Gastroesophageal sphincter (tissue), 4 donors: Measurements from ENCODE around the gene TRAPPC2L. TPM values are rescaled to one million over a fixed set of nuclear protein-coding genes. Genes with fewer than 3 reads are reported as not detected.

Experiments
- ATAC-seq: fragments of 150-250 bp; one replicate; pipeline ENCODE4 v1.9.1; 2016; ENCODE audit warnings: mild to moderate bottlenecking, moderate library complexity
- H3K27ac ChIP-seq, 4 donors: fragments of 200-600 bp; sonication (generic) in 3 of 4; 1 replicate in 3 of 4; 2 replicates in 1 of 4; pipeline ENCODE4 v1.5.1; 2016 to 2019
- H3K27me3 ChIP-seq: fragments of 200-600 bp; sonication (generic); one replicate; pipeline ENCODE4 v1.5.1; 2019
- H3K36me3 ChIP-seq, 2 donors: fragments of 200-600 bp; sonication (generic); one replicate each; pipeline ENCODE4 v1.5.1; 2019; ENCODE audit warnings: control low read depth in 1 of 2
- H3K4me1 ChIP-seq, 3 donors: fragments of 200-600 bp; sonication (generic); 1 replicate in 2 of 3; 2 replicates in 1 of 3; pipeline ENCODE4 v1.5.1; 2016 to 2019; ENCODE audit warnings: control low read depth in 2 of 3
- H3K4me3 ChIP-seq, 2 donors: fragments of 200-600 bp; sonication (generic); one replicate each; pipeline ENCODE4 v1.5.1; 2019; ENCODE audit warnings: mild to moderate bottlenecking in 1 of 2, moderate library complexity in 1 of 2
- H3K9me3 ChIP-seq, 3 donors: fragments of 200-600 bp; sonication (generic); one replicate each; pipeline ENCODE4 v1.5.1; 2017 to 2019; ENCODE audit warnings: control low read depth in 2 of 3
- EP300 ChIP-seq: sonication (generic); formaldehyde crosslinking; IDR thresholded peaks from one replicate; pipeline ENCODE4 v1.6.1; 2017; ENCODE audit warnings: antibody characterized with exemption, mild to moderate bottlenecking
- POLR2A ChIP-seq, 2 donors: fragments of 450-650 bp; IDR thresholded peaks; one replicate each; pipeline ENCODE4 v1.6.1; 2017; ENCODE audit warnings: antibody characterized with exemption in 2 of 2, mild to moderate bottlenecking in 2 of 2, moderate library complexity in 1 of 2
- POLR2AphosphoS5 ChIP-seq: sonication (generic); formaldehyde crosslinking; IDR thresholded peaks from one replicate; pipeline ENCODE4 v1.6.1; 2017; ENCODE audit warnings: antibody characterized with exemption
- WGBS, 2 donors: methylation state at CpG; one replicate each; pipeline ENCODE4 v1.1.5; 2018; ENCODE audit warnings: low coverage in 1 of 2; 5-methylcytosine and 5-hydroxymethylcytosine counted together
- total RNA-seq, 4 donors: library from RNA; depleted of rRNA; stranded (reverse); fragments of >200 nt; gene quantifications; one replicate each; pipeline ENCODE4 v1.1.0, GENCODE V29; 2016
- TF ChIP-seq, protein P1 (sequence below), 4 experiments: fragments of 200-600 bp in 2 of 4; fragments of 450-650 bp in 2 of 4; sonication (generic) in 1 of 4; IDR thresholded peaks; one replicate each; pipeline ENCODE4 v1.5.1; 2017 to 2019; ENCODE audit warnings: antibody characterized with exemption in 4 of 4, mild to moderate bottlenecking in 2 of 4, moderate library complexity in 2 of 4

Gene TRAPPC2L
- total RNA-seq, 4 donors from 2014 or later, result 18.7 to 40.0 (median 21.5) TPM

DNA sequence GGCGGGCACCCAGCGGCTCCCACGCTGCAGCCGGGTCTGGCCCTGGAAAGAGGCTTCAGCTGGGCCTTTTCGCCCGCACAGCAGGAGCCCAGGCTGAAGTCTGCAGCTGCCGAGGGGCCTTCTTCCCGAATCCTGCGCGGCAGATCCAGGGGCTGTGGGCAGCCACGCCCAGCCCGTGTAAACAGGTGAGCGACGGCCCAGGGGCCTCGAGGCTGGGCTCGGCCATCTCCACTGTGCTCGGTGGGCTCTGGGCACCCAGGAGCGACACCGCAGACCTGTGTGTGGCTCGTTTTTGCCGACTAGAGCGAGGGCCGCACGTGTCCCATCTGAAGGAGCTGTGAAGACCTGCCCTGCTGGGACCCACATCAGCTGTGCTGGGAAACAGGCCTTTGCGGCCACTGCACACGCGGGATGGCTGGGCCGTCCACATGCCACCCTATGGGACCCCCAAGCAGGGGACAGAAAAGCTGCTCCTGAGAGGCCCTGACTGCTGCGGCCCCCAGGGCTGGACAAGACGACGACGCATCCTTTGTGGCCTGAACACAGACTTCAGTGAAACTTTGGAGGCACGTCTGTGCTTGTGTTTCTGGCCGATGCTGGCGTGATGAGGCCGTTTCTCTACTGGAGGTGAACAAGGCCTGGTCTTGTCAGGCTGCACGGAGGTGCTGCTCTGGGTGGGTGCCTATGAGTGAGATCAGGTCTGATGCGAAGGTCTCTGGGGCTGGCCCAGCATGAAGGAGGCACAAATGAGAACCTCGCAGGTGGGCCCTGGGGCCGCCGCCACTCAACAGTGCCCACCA lies 40.0 kb upstream of the TRAPPC2L start:
- H3K27me3 ChIP-seq, result no peaks in the 10 kb centered on the region
- no peak for ATAC-seq
- no peak overlapping the region for H3K27ac ChIP-seq
- no CpG with 5 or more reads among the region's 41 CpGs for WGBS, 2 donors
- no peak for TF ChIP-seq EP300
- TF ChIP-seq POLR2AphosphoS5, result no peak
- no peak for TF ChIP-seq POLR2A (IDR thresholded peaks at IDR 0.05)
- TF ChIP-seq, protein P1, sequence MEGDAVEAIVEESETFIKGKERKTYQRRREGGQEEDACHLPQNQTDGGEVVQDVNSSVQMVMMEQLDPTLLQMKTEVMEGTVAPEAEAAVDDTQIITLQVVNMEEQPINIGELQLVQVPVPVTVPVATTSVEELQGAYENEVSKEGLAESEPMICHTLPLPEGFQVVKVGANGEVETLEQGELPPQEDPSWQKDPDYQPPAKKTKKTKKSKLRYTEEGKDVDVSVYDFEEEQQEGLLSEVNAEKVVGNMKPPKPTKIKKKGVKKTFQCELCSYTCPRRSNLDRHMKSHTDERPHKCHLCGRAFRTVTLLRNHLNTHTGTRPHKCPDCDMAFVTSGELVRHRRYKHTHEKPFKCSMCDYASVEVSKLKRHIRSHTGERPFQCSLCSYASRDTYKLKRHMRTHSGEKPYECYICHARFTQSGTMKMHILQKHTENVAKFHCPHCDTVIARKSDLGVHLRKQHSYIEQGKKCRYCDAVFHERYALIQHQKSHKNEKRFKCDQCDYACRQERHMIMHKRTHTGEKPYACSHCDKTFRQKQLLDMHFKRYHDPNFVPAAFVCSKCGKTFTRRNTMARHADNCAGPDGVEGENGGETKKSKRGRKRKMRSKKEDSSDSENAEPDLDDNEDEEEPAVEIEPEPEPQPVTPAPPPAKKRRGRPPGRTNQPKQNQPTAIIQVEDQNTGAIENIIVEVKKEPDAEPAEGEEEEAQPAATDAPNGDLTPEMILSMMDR (IDR thresholded peaks at IDR 0.05), result no peak
- H3K9me3 ChIP-seq, result no peaks in the 10 kb centered on the region
- no peak overlapping the region for H3K4me3 ChIP-seq
- H3K36me3 ChIP-seq, result peaks cover 0 to 18% of the 10 kb centered on the region in 2 donors
- H3K4me1 ChIP-seq, result peaks cover 0 to 18% (median 7%) of the 10 kb centered on the region in 3 donors

DNA sequence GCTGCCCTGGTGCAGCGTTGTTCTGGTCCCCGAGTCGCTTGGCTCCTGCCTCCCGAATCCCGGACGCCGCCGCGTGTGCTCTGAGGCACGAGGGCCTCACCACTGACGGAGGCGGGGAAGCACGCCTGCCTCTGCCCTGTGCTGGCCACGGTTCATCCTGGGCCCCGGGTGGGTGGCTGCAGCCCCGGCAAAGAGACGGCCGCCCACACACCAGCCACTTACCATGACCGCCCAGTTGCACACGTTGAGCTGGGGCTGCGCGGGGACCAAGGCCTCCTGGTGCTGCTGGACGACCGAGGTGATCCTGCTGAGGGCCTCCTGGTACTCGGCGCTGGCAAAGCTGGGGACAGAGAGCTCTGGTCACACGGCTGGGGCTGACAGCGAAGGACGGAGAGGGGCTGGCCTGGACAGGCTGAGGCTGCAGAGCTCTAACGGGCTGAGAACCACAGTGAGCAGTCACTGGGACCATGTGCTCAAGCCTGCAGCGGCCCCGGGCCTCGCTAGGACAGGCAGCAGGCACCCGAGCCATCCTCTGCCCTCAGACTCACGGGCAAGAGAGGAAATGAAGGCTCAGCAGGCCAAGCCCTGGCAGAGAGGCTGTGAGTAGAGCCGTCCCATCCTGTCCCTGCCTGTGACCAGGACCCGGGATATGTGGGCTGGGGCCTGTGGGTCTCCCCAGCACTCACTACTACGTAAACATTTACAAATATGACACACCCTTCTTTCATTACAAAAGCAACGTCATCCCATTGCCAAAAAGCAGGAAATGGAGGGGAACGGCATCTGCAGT lies 38.9 kb upstream of the TRAPPC2L start:
- no peak for ATAC-seq
- H3K9me3 ChIP-seq, result no peaks in the 10 kb centered on the region
- H3K4me1 ChIP-seq, result peaks cover 0 to 7% (median 3%) of the 10 kb centered on the region in 3 donors
- no peaks in the 10 kb centered on the region for H3K27me3 ChIP-seq
- 63% methylated on average over 2 of the region's 40 CpGs; no CpG with 5 or more reads in 1 of the 2 donors for WGBS, 2 donors
- H3K36me3 ChIP-seq, result peaks cover 0 to 28% of the 10 kb centered on the region in 2 donors
- TF ChIP-seq POLR2A (IDR thresholded peaks at IDR 0.05) (no peak), POLR2AphosphoS5 (no peak), EP300 (no peak)
- TF ChIP-seq, protein P1 (IDR thresholded peaks at IDR 0.05), result no peak
- H3K27ac ChIP-seq, result no peak overlapping the region
- H3K4me3 ChIP-seq, result no peak overlapping the region

DNA sequence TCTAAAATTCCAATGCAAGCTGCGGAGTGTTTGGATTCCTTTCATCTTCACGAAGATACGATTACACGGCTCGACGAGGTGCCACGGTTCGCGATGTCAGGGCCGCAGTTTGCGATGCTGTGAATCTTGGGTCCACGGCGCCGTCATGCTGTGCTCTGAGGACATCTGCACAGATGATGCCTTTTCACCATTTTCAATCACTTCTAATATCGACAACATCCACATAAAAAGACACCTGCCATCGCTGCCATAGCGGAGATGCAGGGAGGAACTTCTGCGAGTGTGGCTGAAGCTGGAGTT lies 38.4 kb upstream of the TRAPPC2L start:
- Histone ChIP-seq H3K4me1 (peaks cover 0 to 2% (median 0%) of the 10 kb centered on the region in 3 donors), H3K27ac (no peak overlapping the region), H3K36me3 (peaks cover 0 to 31% of the 10 kb centered on the region in 2 donors), H3K9me3 (no peaks in the 10 kb centered on the region), H3K27me3 (no peaks in the 10 kb centered on the region), H3K4me3 (no peak overlapping the region)
- no peak for TF ChIP-seq POLR2A (IDR thresholded peaks at IDR 0.05)
- no peak for TF ChIP-seq POLR2AphosphoS5
- TF ChIP-seq EP300, result no peak
- TF ChIP-seq, protein P1 (IDR thresholded peaks at IDR 0.05), result no peak
- no peak for ATAC-seq
- 77% methylated on average over 18 of the region's 18 CpGs; no CpG with 5 or more reads in 1 of the 2 donors for WGBS, 2 donors

DNA sequence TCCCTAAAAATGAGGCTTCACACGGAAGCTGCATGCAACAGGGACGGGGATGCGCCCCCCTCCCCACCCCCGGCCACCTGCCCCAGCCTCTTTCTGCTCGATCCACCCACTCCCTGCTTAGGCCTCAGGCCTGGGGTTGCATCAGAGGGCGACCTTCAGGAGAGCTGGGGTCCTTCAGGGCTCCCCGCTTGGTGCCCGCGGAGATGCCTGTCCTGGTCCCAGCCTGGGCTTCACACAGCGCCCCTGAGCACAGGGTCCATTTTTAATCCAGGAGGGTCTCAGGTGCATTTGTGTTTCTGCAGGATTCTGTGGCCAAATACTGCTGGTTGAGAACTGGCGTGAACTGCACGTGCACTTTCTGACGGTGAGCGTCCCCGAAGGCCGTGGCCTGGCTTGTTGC lies 37.8 kb upstream of the TRAPPC2L start:
- H3K27ac ChIP-seq, result no peak overlapping the region
- H3K4me3 ChIP-seq, result no peak overlapping the region
- WGBS, 2 donors, result 76 to 85% methylated on average over 4 to 6 of the region's 16 CpGs
- peaks cover 0 to 36% of the 10 kb centered on the region in 2 donors for H3K36me3 ChIP-seq
- TF ChIP-seq POLR2A (IDR thresholded peaks at IDR 0.05), result no peak
- TF ChIP-seq, protein P1 (IDR thresholded peaks at IDR 0.05), result no peak
- no peak for TF ChIP-seq EP300
- no peak for TF ChIP-seq POLR2AphosphoS5
- H3K9me3 ChIP-seq, result no peaks in the 10 kb centered on the region
- H3K4me1 ChIP-seq, result no peaks in the 10 kb centered on the region
- ATAC-seq, result no peak
- H3K27me3 ChIP-seq, result no peaks in the 10 kb centered on the region
